ENCODE data around the gene TRMT1. TPM values are rescaled to one million over a fixed set of nuclear protein-coding genes. Genes with fewer than 3 reads are reported as not detected.

Gene TRMT1
- polyA plus RNA-seq, 1 donor, result 42.0 TPM

- no peak for DNase-seq
Measured at GRCh38 chr19:13127051-13127450, 10.5 kb upstream of the TRMT1 start.

GRCh38 chr19:13122980-13123957, 6.7 kb upstream of the TRMT1 start:
- DNase-seq, result no peak

- DNase-seq, result no peak
Measured at GRCh38 chr19:13122275-13122878, 5.8 kb upstream of the TRMT1 start.

- DNase-seq, result no peak
Measured at GRCh38 chr19:13121551-13122274, 5.2 kb upstream of the TRMT1 start.

- no peak for DNase-seq
Measured at GRCh38 chr19:13120817-13121216, 4.3 kb upstream of the TRMT1 start.

- no peak for DNase-seq
Measured at GRCh38 chr19:13120031-13120430, 3.5 kb upstream of the TRMT1 start.

- no peak for DNase-seq
Measured at GRCh38 chr19:13119627-13120026, 3.1 kb upstream of the TRMT1 start.

GRCh38 chr19:13118424-13119193, 2.1 kb upstream of the TRMT1 start:
- no peak for DNase-seq

GRCh38 chr19:13117772-13118423, 1.4 kb upstream of the TRMT1 start, which contains the start of gene NACC1:
TSS of gene NACC1 (plus strand) at chr19:13118264. CDS start at chr19:13135208, 16,944 bp downstream.
- peak; percentile 88 for DNase-seq

GRCh38 chr19:13117176-13117771, 734 bp upstream of the TRMT1 start:
- DNase-seq, result no peak

GRCh38 chr19:13115936-13116281, 631 bp downstream of the TRMT1 start:
- DNase-seq, result no peak

GRCh38 chr19:13112555-13112954, 4.0 kb downstream of the TRMT1 start:
- no peak for DNase-seq

- DNase-seq, result no peak
Measured at GRCh38 chr19:13110099-13110610, 6.4 kb downstream of the TRMT1 start.

- DNase-seq, result no peak
Measured at GRCh38 chr19:13109361-13110098, 7.0 kb downstream of the TRMT1 start.

GRCh38 chr19:13104848-13105711, 11.5 kb downstream of the TRMT1 start:
- no peak for DNase-seq

GRCh38 chr19:13104360-13104847, 12.1 kb downstream of the TRMT1 start:
- no peak for DNase-seq

- no peak for DNase-seq
Measured at GRCh38 chr19:13103581-13104359, 12.8 kb downstream of the TRMT1 start.

Data from left kidney (tissue), 2 donors.